ENCODE data around the gene NOLC1.

The NOLC1 gene

GRCh38 chr10:102202386-102202785 lies 50.2 kb downstream of the NOLC1 start:
- DNase-seq (ENCODE audit: low read depth): no peak

GRCh38 chr10:102208311-102209035 lies 56.3 kb downstream of the NOLC1 start:
- DNase-seq (ENCODE audit: low read depth): no peak

GRCh38 chr10:102211615-102212299 lies 59.6 kb downstream of the NOLC1 start:
- no peak for DNase-seq (ENCODE audit: low read depth)
